ENCODE data around the gene USP50.

GRCh38 chr15:50452927-50453326 lies 93.5 kb downstream of the USP50 start:
- TF ChIP-seq POLR2AphosphoS5 (IDR thresholded peaks at IDR 0.05) (no peak), CTCF (IDR thresholded peaks at IDR 0.05) (no peak), POLR2A (IDR thresholded peaks at IDR 0.05; ENCODE audit: low read depth) (no peak), EP300 (IDR thresholded peaks at IDR 0.05) (no peak)
